AG10803 (cell line): ENCODE measurements around the gene CTPS2.

Experiments used
- DNase-seq: peaks from one replicate; pipeline ENCODE4 v3.0.0; 2010; ENCODE audit warnings: low read depth
- H3K4me3 ChIP-seq: 2 replicates; pipeline ENCODE4 v1.5.1; 2011; ENCODE audit warnings: mild to moderate bottlenecking, low read length, control low read depth
- TF ChIP-seq, protein P1 (sequence below): conservative IDR thresholded peaks from 2 replicates; pipeline ENCODE4 v1.5.1; 2011; ENCODE audit warnings: mild to moderate bottlenecking, low read length, control low read depth, inconsistent platforms

CTPS2 gene

DNA sequence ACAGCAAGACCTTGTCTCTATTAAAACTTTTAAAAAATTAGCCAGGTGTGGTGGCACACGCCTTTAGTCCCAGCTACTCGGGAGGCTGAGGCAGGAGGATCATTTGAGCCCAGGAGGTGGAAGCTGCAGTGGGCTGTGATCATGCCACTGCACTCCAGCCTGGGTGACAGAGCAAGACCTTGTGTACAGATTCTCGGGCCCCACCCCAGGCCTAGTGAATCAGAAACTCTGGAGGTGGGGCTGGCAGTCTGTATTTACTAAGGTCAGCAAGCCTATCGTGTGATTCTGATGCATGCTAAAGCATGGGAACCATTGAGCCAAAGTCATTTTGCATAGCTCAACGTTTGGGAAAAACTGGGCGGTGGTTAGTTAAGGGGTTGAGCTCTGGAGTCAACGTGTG lies 59.0 kb downstream of the CTPS2 start:
- TF ChIP-seq, protein P1, sequence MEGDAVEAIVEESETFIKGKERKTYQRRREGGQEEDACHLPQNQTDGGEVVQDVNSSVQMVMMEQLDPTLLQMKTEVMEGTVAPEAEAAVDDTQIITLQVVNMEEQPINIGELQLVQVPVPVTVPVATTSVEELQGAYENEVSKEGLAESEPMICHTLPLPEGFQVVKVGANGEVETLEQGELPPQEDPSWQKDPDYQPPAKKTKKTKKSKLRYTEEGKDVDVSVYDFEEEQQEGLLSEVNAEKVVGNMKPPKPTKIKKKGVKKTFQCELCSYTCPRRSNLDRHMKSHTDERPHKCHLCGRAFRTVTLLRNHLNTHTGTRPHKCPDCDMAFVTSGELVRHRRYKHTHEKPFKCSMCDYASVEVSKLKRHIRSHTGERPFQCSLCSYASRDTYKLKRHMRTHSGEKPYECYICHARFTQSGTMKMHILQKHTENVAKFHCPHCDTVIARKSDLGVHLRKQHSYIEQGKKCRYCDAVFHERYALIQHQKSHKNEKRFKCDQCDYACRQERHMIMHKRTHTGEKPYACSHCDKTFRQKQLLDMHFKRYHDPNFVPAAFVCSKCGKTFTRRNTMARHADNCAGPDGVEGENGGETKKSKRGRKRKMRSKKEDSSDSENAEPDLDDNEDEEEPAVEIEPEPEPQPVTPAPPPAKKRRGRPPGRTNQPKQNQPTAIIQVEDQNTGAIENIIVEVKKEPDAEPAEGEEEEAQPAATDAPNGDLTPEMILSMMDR = no peak
- no peak for DNase-seq
- H3K4me3 ChIP-seq = no peak overlapping the region

DNA sequence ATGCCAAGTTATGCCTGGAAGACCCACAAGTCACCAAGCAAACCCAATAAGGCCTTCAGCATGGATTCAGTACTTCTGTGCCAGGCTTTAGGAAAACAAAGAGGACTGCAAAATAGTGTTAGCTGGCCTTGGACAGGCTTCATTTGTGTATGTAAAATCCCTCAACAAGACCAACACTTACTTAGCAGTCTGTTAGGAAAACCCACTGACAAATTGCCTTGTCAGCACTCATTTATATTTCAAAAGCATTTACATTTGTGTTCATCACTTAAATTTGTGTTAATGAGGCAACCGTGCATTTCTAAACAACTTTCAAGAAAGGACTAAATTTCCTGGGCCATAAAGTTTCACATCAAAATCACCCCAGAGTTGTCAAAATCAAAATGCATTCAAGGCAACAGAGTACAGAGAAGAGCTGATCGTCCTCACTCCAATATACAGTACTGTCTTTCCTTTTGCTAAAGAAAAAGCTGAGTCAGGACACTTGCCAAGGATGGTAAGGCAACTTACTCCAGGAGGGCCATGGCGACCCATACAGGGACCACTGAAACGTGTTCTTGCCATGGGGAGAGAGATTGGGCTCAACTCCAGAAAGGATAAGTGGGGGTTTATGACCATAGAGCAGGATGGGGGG lies 61.0 kb downstream of the CTPS2 start:
- no peak for DNase-seq
- TF ChIP-seq, protein P1 = no peak
- H3K4me3 ChIP-seq = no peak overlapping the region

DNA sequence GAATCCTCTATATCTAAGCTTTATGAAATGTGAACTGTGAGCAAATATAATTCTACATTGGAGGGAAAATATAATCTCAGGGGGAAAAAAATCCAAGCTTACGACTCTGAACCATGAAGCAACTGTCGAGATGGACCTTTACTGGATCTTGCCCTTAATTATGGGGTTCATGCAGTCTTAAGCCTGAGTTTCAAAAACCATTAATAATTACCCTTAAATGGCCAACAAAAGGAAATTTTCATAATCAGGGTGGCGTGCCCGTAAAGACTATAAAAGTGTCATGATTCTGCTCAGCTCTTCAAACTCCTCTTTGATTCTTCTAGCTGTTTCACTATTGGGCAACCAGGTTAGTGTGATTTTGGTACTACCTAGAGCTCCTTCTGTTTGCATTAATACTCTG lies 62.6 kb downstream of the CTPS2 start, which contains the start of gene S100G:
TSS of gene S100G (plus strand) at position 301 of the 400 bp plus-strand sequence. CDS start 849 bp downstream, outside the sequence.
- no peak for DNase-seq
- H3K4me3 ChIP-seq = no peak within 1 kb of the TSS
- TF ChIP-seq, protein P1 = no peak

DNA sequence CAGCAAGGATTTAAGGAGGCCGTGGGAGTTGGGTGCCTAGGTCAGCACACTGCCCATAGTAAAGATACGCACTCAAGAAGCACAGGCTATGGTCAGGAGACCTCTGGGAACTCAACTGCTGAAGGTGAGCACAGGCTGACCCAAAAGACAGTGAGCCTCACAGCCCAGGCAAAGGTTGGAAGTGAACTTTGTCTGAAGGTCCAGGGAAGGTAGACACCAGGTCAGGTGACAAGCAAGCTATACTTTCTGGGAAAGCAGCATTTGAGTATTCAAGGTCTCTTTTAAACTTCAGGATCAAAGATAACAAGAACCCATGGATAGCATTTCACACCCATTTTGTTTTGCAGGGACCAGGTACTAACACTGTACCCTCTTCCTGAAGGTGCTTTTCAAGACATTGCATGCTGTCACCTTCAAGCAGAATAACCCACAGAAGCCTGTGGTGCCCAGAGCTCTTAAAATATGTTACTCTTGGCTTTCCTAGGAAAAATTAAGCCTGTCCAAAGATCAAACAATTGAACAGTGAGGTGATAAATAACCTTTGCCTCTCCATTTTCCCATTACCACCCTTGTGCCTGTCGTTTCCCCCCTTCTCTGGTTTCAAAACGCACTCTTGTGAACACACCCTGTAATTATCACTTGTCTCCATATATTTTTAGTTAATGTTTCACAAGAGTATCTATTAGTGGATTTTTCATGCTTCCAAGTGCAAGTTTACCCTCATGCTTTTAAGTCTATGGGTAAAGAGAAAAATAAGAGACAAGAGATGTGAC lies 65.9 kb downstream of the CTPS2 start:
- no peak overlapping the region for H3K4me3 ChIP-seq
- no peak for DNase-seq
- TF ChIP-seq, protein P1 = no peak

DNA sequence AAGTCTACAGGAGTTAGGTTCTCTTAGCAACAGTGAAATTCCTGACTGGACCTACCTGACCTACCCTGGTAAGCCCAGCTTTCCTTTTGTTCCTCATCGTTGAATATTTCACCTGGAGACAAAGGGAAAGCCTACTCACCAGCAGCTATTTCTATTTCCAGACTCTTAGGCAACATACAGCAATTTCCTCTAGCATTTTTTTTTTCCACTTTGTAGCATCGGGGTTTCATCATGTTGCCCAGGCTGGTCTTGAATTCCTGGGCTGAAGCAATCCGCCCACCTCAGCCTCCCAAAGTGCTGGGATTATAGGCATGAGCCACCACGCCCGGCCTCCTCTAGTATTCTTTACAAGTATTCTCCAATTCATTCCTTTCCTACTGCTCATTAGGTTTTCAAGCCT lies 69.3 kb downstream of the CTPS2 start:
- peak; percentile 88 for DNase-seq
- H3K4me3 ChIP-seq = no peak overlapping the region

DNA sequence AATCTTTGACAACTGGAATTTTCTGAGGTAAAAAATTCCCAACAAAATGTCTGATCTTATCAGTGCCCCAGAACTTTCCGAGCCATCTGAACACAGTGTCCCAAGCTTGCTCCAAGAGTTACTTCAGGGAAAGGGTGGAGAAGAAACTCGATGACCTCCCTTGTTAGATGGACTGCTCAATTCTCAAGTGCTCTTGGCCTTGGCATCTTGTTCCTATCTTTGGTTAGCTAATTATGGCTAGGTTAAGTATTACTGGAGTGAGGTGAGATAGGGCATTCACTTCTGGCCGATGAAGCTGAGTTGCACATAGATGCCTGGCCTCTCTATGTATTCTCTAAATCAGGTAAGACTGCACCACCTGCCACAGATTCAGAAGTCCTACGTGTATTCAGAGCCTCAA lies 71.6 kb downstream of the CTPS2 start:
- no peak overlapping the region for H3K4me3 ChIP-seq
- TF ChIP-seq, protein P1 = no peak
- DNase-seq = no peak

More for the DNA sequence above, 69.3 kb downstream of the CTPS2 start:
- TF ChIP-seq, protein P1 = no peak

DNA sequence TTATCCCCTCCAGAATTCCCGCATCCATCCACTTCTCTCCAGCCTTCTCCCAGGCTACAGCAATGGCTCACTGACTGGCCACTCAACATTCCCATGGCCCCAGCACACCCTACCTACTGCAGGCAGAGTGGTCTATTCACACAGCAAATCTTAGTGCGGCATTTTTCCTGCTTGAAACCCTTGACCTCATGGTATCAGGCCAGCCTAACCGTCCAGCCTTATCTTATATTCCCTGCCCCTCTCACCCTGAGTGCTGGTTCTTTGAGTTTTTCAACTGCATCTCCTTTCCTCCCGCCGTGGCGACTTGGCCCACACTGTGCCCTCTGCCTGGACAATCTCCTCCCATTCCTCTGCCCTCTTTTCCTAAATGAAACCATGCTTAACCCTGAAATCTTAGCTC lies 72.5 kb downstream of the CTPS2 start:
- DNase-seq = no peak
- TF ChIP-seq, protein P1 = no peak
- no peak overlapping the region for H3K4me3 ChIP-seq
